ENCODE measurements around the gene MMEL1.

- no peak for TF ChIP-seq POLR2A (IDR thresholded peaks at IDR 0.05)
- TF ChIP-seq CTCF (IDR thresholded peaks at IDR 0.05) = no peak
- no peak for TF ChIP-seq POLR2AphosphoS5 (IDR thresholded peaks at IDR 0.05)
These were observed 4.5 kb downstream of the MMEL1 start for GRCh38 chr1:2628191-2628932.
